HEK293T (cell line): ENCODE results near the gene ZMIZ1.

Source experiments
- CTCF ChIA-PET: fragments of 350-600 bp; formaldehyde crosslinking; extraction: SDS; loops from one replicate; lab custom pipeline; 2021; ENCODE audit warnings: antibody characterized with exemption, inconsistent platforms; lab: Yijun Ruan, JAX
- POLR2A ChIA-PET: fragments of 350-600 bp; formaldehyde crosslinking; extraction: SDS; loops from one replicate; lab custom pipeline; 2020; ENCODE audit warnings: antibody characterized with exemption, inconsistent platforms; lab: Yijun Ruan, JAX
- DNase-seq: peaks from one replicate; pipeline ENCODE4 v3.0.0; 2012; ENCODE audit warnings: mixed read lengths; ENCODE audit errors: extremely low spot score
- ARNT ChIP-seq: fragments of 450-650 bp; IDR thresholded peaks from 2 replicates; pipeline ENCODE4 v1.6.1; 2017; ENCODE audit warnings: mild to moderate bottlenecking
- BHLHE40 ChIP-seq: fragments of 450-650 bp; IDR thresholded peaks from 2 replicates; pipeline ENCODE4 v1.6.1; 2016; ENCODE audit warnings: mild to moderate bottlenecking, moderate library complexity, borderline replicate concordance
- CTBP1 ChIP-seq: fragments of 450-650 bp; IDR thresholded peaks from 2 replicates; pipeline ENCODE4 v1.6.1; 2016; ENCODE audit warnings: borderline replicate concordance
- ELF4 ChIP-seq: fragments of 450-650 bp; IDR thresholded peaks from 2 replicates; pipeline ENCODE4 v1.6.1; 2017; ENCODE audit warnings: antibody characterized with exemption
- FOXA1 ChIP-seq: fragments of 450-650 bp; IDR thresholded peaks from 2 replicates; pipeline ENCODE4 v1.6.1; 2016; ENCODE audit warnings: mild to moderate bottlenecking
- FOXK2 ChIP-seq: fragments of 450-650 bp; IDR thresholded peaks from 2 replicates; pipeline ENCODE4 v1.6.1; 2016; ENCODE audit warnings: mild to moderate bottlenecking
- FOXM1 ChIP-seq: fragments of 450-650 bp; IDR thresholded peaks from 2 replicates; pipeline ENCODE4 v1.6.1; 2017; ENCODE audit warnings: mild to moderate bottlenecking, borderline replicate concordance
- HDGF ChIP-seq: fragments of 450-650 bp; IDR thresholded peaks from 2 replicates; pipeline ENCODE4 v1.6.1; 2017; ENCODE audit warnings: antibody characterized with exemption, borderline replicate concordance
- L3MBTL2 ChIP-seq: fragments of 450-650 bp; conservative IDR thresholded peaks from 2 replicates; pipeline ENCODE4 v1.6.1; 2016; ENCODE audit warnings: mild to moderate bottlenecking
- LEF1 ChIP-seq: fragments of 450-650 bp; IDR thresholded peaks from 2 replicates; pipeline ENCODE4 v1.6.1; 2017; ENCODE audit warnings: mild to moderate bottlenecking, borderline replicate concordance
- NFRKB ChIP-seq: fragments of 450-650 bp; IDR thresholded peaks from 2 replicates; pipeline ENCODE4 v1.6.1; 2016; ENCODE audit warnings: mild to moderate bottlenecking, moderate library complexity
- PKNOX1 ChIP-seq: fragments of 450-650 bp; IDR thresholded peaks from 2 replicates; pipeline ENCODE4 v1.6.1; 2016
- SP1 ChIP-seq: fragments of 450-650 bp; IDR thresholded peaks from 2 replicates; pipeline ENCODE4 v1.6.1; 2017
- SUZ12 ChIP-seq: fragments of 450-650 bp; IDR thresholded peaks from 2 replicates; pipeline ENCODE4 v1.6.1; 2016; ENCODE audit warnings: mild to moderate bottlenecking
- TARDBP ChIP-seq: fragments of 450-650 bp; IDR thresholded peaks from 2 replicates; pipeline ENCODE4 v1.6.1; 2016
- ZNF384 ChIP-seq: fragments of 450-650 bp; IDR thresholded peaks from 2 replicates; pipeline ENCODE4 v1.6.1; 2016

Gene ZMIZ1

GRCh38 chr10:79150444-79150754 is 81.6 kb downstream of the ZMIZ1 start:
- ChIA-PET CTCF (interaction anchor here (1.3 kb wide), 1 partner anchor 44 kb away, joined by 3 read pairs; no protein-coding TSS in a partner anchor), POLR2A (interaction anchor here (1.6 kb wide), 1 partner anchor 8 kb away, joined by 4 read pairs; no protein-coding TSS in a partner anchor)
- no peak for TF ChIP-seq FOXA1
- TF ChIP-seq SP1 = no peak
- no peak for TF ChIP-seq CTBP1
- no peak for TF ChIP-seq L3MBTL2
- TF ChIP-seq FOXK2 = no peak
- no peak for TF ChIP-seq BHLHE40
- no peak for TF ChIP-seq FOXM1
- no peak for TF ChIP-seq ELF4
- no peak for TF ChIP-seq NFRKB
- TF ChIP-seq ZNF384 = no peak
- no peak for TF ChIP-seq PKNOX1
- DNase-seq = no peak

- POLR2A ChIA-PET = no interaction called here
- TF ChIP-seq FOXA1 = no peak
- no peak for TF ChIP-seq FOXK2
- TF ChIP-seq LEF1 = no peak
- TF ChIP-seq ELF4 = no peak
- TF ChIP-seq BHLHE40 = no peak
- no peak for TF ChIP-seq HDGF
- TF ChIP-seq SP1 = no peak
- no peak for TF ChIP-seq FOXM1
- no peak for TF ChIP-seq CTBP1
- TF ChIP-seq PKNOX1 = no peak
- DNase-seq = no peak
- CTCF ChIA-PET = no interaction called here
Observed at GRCh38 chr10:79152423-79152817, 83.7 kb downstream of the ZMIZ1 start.

- POLR2A ChIA-PET = no interaction called here
- DNase-seq = no peak
- TF ChIP-seq FOXA1 = no peak
- no peak for TF ChIP-seq CTBP1
- TF ChIP-seq SP1 = no peak
- TF ChIP-seq L3MBTL2 = no peak
- TF ChIP-seq SUZ12 = no peak
- CTCF ChIA-PET = no interaction called here
Observed at GRCh38 chr10:79153745-79154144, 85.0 kb downstream of the ZMIZ1 start.

- TF ChIP-seq L3MBTL2 = no peak
- no peak for TF ChIP-seq SUZ12
- TF ChIP-seq NFRKB = no peak
- TF ChIP-seq ARNT = no peak
- TF ChIP-seq FOXA1 = no peak
- TF ChIP-seq CTBP1 = no peak
- no peak for TF ChIP-seq TARDBP
- TF ChIP-seq ELF4 = no peak
- TF ChIP-seq ZNF384 = no peak
- no peak for TF ChIP-seq LEF1
- no peak for TF ChIP-seq FOXK2
- TF ChIP-seq HDGF = no peak
- TF ChIP-seq BHLHE40 = no peak
- TF ChIP-seq PKNOX1 = no peak
- TF ChIP-seq FOXM1 = no peak
- no peak for TF ChIP-seq SP1
- ChIA-PET CTCF (no interaction called here), POLR2A (no interaction called here)
- no peak for DNase-seq
Observed at GRCh38 chr10:79155301-79156081, 86.7 kb downstream of the ZMIZ1 start.

- CTCF ChIA-PET = no interaction called here
Observed at GRCh38 chr10:79156334-79157274, 87.8 kb downstream of the ZMIZ1 start.

More at GRCh38 chr10:79156334-79157274, 87.8 kb downstream of the ZMIZ1 start:
- POLR2A ChIA-PET = interaction anchor here (1.0 kb wide), 1 partner anchor 42 kb away, joined by 5 read pairs; no protein-coding TSS in a partner anchor
- DNase-seq = no peak
- no peak for TF ChIP-seq ELF4
- no peak for TF ChIP-seq SP1
- no peak for TF ChIP-seq FOXM1
- no peak for TF ChIP-seq FOXA1
- no peak for TF ChIP-seq ARNT
- TF ChIP-seq LEF1 = no peak
- TF ChIP-seq TARDBP = no peak
- TF ChIP-seq PKNOX1 = no peak
- no peak for TF ChIP-seq SUZ12
- no peak for TF ChIP-seq BHLHE40
- TF ChIP-seq ZNF384 = no peak
- no peak for TF ChIP-seq NFRKB
- no peak for TF ChIP-seq HDGF
- TF ChIP-seq L3MBTL2 = no peak
- no peak for TF ChIP-seq FOXK2
- no peak for TF ChIP-seq CTBP1
